ENCODE measurements around the gene PCDHA11.

DNA sequence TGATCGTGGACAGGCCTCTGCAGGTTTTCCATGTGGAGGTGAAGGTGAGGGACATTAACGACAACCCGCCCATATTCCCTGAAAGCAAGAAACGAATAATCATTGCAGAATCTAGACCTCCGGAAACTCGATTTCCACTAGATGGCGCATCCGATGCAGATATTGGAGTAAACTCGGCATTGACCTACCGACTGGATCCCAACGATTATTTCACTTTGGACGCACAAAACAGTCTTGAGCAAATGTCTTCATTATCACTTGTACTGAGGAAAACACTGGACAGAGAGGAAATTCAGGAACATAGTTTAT, 13.8 kb downstream of the PCDHA11 start:
- TF ChIP-seq GATA3 (IDR thresholded peaks at IDR 0.05; ENCODE audit: low read depth, low read length) (no peak), GATA2 (IDR thresholded peaks at IDR 0.05; ENCODE audit: low read depth, low read length) (no peak)

All from SH-SY5Y (cell line).